GM21717 (cell line): ENCODE measurements around the gene CAPN15.

Source experiments
- ATAC-seq: cut with Tn5 transposase; IDR thresholded peaks from one replicate; pipeline ENCODE4 v1.9.1; 2021; ENCODE audit warnings: mild to moderate bottlenecking, moderate library complexity; ENCODE audit not compliant: unreplicated experiment

The CAPN15 gene

DNA sequence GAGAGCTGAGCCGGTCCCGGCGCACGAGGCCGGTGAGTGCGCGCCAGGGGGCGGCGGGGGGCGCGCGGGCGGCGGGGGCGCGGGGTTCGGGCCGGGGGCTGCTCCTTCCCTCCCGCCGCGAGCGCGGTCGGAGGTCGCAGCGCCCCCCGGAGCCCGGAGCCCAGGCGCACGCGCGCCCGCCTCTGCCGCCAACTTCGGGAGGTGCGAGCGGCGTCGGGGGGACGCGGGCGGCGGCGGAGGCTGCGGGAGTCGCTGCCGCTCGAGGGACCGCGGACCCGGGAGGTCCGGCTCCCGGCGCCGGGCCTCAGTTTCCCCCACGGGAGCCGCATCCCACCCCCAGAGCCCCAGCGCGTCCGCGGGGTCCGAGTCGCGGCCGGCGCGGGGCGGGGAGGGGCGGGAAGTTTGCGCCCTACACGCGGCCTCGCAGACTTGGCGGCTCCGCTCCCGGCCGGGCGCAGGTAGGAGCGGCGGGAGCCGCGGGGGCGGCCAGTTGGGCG is 32.7 kb downstream of the CAPN15 start, which contains the start of gene PRR35:
TSS of gene PRR35 (plus strand) at position 191 of the 497 bp plus-strand sequence. CDS start 2,901 bp downstream, outside the sequence.
- ATAC-seq: no peak

DNA sequence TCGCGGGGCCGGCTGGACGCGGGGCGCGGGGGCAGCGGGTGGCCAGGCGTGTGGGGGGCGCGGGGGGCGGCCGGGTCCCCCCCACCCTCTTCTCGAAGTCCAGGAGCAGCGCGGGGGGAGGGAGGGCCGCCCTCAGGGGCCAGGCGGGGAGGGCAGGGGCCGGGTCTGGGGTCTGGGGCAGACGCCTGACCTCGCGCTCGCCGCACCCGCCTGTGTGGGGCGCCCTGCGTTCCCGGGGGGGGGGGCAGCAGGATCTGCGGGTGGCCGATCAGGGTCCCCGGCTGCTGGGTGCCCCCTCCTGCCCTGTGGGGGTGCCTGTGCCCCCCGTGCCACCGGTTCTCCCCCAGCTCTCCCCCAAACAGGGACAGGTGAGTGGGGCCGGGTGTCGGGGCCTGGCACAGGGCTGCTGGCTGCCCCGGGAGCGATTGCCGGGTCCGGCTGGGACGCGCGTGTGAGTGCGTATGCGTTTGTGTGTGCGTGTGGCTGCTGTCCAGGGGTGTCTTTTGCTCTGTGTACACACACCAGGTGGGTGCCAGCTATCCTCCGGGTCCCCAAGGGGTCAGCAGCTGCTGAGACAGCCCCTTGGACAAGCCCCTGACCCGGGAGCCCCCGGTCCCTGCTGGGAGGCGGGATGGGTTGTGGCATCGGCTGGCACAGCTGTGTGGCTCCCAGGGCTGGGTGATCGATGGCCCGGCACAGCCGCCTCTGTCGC is 33.3 kb downstream of the CAPN15 start:
- ATAC-seq: no peak

DNA sequence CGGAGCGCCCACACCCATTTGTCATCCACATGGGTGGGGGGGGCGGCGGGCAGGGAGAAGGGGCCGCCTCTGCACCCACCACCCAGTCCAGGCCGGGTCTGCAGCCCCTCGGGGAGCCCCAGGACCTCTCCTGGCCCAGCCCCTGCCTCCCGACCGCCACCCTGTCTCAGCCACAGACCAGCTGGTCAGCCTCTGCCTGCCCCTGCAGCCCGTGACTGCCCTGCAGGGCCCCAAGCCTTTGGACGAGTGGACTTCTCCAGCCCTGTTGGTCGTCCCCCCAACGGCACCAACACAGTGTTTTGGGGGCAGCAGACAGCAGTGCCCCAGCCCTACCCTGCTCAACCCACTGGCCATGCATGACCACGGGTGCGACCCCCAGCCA is 33.9 kb downstream of the CAPN15 start:
- no peak for ATAC-seq

DNA sequence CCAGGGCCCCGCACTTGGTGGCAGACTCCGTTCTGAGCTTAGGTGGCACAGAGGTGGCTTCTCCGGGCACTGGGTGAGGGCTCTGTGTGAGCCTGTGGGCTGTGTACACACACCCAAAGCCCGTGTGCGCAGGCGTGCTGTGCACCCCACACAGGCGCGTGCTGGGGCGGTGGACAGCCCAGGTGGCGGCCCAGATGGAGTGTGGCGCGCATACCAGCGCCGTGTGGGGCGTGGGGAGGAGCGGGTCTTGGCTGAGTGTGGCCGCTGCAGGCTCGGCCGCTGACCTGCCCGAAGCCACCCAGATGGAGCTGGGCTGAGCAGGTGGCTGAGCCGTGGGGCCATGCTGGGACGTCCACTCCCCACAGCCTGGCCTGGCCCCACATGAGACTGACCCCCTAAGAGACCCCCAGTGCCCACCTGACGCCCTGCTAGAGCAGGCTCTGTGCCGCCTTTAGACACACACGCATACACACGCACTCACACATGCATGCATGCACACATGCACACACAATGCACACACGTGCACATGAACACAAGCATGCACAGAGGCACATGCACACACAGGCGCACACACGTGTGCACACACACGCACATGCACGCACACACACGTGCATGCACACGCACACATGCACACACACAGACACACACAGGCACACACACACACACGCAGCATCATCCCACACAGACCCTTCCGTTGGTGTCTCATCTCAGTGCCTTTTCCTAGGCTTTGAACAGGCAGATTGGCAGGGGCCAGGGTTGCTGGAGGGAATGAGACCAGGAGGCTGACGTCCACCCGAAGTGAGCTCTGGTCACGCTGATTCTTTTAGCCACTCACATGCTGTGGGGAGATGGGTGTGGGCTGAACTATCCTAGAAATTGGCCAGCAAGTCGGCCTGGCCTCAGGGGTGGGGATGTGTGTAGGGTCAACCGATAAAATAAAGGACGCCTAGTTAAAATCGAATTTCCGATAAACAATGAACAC is 34.7 kb downstream of the CAPN15 start:
- ATAC-seq: no peak

DNA sequence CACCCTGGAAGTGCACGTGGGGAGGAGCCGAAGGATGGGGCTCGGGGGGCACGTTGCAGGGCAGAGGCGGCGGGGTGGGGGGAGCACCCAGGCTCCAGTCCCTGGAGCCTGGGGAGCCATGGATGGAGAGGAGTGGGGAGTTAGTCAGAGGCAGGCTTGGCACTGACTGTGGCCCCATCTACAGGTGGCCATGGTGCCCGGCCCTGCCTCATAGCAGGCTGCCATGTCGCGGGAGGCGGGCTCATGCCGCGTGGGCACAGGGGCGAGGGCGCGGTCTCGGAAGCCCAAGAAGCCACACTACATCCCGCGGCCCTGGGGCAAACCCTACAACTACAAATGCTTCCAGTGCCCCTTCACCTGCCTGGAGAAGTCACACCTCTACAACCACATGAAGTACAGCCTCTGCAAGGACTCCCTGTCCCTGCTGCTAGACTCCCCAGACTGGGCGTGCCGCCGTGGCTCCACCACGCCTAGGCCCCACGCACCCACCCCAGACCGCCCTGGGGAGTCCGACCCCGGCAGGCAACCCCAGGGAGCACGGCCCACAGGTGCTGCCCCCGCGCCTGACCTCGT is 35.6 kb downstream of the CAPN15 start:
- ATAC-seq: no peak

DNA sequence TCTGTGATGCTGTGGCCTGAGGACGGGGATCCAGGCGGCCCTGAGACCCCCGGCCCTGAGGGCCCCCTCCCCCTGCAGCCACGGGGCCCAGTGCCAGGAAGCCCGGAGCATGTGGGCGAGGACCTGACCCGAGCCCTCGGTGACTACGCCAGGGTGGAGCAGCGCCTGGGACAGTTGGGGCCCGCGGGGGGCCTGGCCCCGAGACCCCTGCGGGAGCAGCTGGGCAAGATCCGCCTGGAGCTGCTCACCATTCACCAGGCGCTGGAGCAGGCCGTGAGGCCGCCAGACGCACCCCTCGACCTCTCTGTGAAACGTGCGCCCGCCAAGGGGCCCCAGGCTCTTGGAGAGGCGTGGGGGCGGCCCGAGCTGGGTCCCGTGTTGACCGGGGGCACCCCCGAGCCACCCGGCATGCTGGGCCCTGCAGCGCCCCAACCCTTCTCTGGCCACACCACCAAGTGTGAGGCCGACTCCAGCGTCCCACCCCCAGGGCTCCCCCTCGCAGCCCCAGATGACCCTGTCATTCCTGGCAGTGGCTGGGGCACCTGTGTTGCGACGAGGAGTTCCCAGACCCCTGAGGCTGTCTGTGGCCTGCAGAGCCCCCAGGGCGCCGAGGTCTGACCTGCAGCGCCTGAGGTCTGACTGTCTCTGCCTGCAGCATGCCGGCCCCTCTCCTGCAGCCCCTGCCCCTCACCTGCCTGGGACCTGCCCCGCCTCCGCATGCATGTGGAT is 37.3 kb downstream of the CAPN15 start:
- no peak for ATAC-seq

DNA sequence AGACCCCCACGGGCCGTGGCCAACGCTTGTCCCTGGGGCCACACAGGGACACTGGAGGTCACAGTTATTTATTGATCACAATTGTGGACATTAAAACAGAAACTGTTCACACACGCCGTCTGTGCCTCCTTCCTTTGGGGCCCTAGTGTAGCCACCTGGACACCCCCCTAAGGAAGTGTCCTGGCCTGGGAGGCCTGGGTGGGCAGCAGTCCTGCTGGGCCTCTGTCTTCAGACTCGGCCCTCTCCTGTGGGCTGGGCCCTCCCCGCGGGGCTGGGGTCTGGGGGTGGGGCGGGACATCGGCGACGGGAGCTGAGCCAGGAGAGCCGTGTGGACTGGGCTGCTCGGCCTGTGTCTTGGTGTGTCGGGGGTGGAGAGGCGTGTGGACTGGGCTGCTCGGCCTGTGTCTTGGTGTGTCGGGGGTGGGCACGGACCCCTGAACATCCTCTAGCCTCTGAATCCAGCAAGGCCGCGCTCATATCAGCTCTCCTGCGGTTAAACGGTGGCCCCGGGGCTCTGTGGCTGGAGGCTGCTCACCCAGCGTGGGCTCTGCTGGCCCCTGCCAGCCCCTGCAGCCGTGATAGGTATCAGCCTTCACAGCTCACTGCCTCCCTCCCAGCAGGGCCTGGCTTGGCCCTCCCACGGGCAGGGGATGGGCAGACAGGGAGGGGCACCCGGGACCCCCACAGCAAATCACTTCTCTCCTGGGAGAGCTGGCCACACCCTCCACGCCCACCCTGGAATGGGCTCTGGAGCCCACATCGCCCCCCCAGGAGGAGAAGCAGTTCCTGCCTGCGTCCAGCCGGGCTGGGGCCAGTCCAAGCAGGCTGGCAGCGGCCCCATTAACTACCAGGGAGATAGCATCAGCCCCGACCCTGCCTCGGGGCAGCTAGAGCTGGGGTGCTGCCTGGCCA is 38.2 kb downstream of the CAPN15 start:
- ATAC-seq: no peak

DNA sequence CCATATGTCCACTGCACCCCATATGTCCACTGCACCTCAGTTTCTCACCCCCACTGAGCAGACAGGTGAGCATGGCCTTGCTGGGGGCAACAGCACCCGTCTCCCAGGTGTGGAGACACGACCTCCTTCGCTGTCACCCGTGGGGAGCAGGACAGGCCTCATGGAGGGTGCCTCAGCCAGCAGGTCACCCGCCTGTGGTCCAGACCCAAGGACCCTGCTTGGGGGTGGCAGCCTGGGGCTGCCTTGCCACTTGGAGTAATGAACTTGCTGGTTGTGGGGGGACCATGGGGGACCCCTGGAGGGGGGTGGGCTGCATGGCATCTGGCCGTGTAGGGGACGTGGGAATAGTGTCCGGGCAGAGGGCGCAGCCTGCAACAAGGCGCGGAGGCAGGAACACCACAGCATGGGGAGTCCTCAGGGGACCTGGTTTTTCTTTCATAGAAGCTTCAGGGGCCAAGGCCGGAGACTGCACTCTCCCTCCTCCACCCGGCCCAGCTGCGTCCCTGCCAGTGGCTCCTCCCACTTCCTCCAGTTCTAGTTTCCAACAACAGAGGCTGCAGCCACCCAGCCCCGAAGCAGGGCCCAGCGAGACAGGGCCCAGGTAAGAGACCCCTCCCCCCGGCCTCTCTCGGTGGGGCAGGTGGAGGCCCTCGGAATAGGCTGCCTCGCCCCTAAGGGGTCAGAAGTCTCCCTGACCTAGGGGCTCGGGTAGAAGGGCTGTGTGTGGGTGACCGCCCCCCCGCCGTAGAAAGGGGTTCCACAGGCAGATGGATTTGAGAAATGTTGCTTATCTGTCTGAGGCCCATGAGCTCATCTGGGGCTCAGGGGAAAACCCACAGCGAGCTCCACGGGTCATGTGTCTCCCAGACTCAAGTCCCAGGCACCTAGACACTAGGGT is 39.2 kb downstream of the CAPN15 start, which contains the start of gene NHLRC4:
TSS of gene NHLRC4 (plus strand) at position 531 of the 898 bp plus-strand sequence. CDS start 1,043 bp downstream, outside the sequence.
- no peak for ATAC-seq

DNA sequence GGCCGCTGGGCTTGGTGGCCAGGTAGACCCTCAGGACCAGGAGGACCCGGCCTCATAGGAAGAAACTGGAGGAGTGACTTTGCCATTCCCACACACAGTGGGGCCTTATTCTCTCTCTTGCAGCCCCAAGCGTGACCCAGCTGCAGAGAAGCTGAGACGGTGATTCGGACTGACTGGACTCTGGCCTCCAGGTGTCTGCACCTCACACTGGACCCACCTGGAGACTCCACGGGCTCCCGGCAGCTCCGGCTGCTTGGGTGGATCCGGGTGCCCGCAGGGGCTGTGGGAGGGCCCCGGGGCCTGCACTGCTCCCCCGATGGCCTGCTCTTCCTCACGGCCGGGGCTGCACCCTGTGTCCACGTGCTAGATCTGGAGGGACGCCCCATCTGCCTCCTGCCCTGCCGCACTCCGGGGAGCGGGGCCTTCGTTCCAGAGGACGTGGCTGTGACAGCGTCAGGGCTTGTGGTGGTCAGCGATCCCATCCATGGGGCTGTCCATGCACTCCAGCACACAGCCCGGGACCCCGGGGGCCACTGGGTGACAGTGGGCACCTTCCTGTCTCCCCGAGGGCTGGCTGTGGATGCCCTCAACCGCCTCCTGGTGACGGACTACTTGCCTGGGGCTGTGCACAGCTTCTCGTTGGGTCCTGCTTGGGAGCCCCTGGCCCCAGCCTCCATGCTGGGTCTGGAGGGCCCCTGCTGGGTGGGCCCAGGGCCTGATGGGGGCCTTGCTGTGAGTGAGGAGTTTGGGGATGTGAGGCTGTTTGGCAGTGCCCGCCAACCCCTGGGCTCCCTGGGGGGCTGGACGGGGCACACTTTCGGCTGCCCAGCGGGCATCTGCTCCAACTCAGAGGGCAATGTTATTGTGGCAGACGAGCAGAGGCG is 40.1 kb downstream of the CAPN15 start:
- no peak for ATAC-seq

DNA sequence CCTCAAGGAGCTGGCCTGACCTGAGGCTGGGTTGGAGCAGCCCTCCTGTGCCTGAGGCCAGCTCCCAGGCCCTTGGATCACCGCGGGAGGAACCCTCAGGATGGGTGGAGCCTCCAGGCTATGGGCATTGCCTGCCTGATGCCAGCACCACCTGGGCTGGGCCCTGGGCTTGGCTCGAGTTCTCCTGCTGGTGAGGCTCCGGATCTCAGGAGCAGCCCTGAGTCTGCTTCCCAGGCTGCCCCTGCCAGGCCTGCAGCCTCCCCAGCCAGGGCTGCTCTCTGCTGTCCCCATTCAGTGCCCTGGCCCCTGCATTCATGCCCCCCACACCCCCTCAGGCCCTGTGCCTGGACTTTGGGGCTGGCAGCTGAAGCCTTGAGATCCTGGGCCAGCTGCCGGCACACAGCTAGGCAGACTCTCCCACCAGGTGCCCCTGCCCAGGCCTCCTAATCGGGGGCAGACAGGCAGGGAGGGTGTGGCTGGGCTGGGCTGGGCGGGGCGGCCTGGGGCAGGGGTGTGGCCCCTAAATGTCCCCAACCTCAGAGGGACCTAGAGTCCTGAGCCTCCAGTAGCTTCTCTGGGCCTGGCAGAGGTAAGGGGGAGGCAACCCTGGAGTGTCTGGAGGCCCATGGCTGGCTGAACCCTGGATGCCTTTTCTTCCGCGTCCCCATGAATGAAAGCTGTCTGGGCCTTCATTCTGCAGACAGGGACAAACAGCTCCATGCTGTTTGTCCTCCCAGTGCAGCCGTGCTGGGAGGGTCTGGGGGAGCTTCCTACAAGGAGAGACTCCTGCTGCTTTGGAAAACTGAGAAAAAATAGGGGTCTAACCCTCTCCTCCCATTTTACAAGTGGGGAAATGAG is 41.1 kb downstream of the CAPN15 start:
- ATAC-seq: no peak

DNA sequence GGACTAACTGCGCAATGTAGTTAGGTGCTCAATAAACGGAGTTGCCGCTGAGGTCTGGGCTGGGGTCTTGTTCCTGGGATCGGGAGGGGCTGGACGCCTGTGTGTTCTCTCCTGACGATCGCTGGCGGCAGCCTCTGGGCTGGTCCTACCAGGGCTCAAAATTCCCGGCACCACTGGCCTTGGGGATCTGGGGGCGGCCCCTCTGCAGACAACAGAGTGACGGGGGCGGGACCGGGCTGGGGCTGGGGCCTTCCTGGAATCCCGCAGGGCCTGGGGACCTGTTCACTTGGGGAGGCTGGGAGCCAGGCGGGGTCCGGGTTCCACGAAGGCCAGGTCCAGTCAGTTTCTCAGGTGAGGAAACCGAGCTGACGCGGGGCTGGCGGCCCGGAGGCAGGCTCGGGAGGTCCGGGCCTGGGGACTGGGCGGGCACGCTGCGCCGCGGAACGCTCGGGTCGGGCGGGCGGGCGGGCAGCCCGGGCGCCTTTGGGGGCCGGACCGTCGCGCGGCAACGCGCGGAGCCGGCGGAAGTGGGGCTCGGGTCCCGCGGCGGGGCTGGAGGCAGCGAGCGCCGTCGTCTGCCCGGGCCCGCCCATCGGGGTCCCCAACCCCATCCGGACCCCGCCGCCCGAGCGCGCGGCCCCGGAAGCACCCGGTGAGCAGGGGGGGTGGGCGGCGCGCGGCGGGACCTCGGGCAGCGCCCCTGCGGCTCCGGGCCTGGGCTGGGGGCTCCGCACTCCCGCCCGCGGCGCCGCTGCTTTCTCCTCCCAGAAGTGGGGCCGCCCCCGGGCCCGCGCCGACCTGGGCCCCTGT is 42.1 kb downstream of the CAPN15 start, which contains the start of gene PIGQ:
TSS of gene PIGQ (plus strand) at position 524 of the 810 bp plus-strand sequence. CDS start 4,107 bp downstream, outside the sequence.
- ATAC-seq: no peak

DNA sequence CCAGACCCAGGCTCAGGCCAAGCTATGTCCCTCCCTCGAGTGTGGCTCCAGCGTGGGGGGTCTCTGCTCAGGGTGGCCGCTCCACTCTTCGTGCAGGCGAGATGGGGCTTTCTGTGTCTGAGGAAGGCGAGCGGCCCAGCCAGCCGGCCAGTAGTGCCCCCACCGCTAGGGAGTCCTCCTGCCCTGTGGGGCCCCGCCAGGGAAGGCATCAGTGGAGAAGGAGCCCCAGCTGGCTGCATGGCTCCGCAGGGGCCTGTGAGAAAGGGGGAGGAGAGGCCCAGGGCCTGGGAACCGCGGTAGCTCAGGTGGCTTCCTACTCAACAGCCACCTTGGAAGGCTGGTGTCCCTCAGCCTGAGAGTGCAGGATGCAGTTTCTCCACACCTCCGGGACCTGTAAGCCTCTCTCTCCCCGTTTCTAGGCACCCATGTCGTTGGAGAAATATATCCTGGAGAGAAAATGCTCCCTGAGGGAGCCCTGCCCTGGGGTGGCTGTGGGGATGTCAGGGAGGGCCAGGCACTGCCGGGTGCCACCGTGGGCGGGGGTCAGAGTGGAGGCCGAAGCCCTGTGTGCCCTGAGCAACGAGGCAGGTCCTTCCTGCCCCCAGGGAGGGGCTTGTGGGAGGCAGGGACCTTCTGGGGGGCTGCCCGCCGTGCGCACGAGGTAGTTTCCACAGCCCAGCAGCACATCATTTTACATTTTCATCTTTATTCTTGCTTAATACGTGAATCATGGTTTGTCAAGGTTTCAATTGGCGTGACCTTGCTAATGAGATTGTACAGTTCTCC is 45.5 kb downstream of the CAPN15 start:
- no peak for ATAC-seq

DNA sequence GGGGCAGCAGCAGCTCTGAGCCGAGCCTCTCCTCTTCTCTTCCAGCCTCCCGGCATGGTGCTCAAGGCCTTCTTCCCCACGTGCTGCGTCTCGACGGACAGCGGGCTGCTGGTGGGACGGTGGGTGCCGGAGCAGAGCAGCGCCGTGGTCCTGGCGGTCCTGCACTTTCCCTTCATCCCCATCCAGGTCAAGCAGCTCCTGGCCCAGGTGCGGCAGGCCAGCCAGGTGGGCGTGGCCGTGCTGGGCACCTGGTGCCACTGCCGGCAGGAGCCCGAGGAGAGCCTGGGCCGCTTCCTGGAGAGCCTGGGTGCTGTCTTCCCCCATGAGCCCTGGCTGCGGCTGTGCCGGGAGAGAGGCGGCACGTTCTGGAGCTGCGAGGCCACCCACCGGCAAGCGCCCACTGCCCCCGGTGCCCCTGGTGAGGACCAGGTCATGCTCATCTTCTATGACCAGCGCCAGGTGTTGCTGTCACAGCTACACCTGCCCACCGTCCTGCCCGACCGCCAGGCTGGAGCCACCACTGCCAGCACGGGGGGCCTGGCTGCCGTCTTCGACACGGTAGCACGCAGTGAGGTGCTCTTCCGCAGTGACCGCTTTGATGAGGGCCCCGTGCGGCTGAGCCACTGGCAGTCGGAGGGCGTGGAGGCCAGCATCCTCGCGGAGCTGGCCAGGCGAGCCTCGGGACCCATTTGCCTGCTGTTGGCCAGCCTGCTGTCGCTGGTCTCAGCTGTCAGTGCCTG is 46.7 kb downstream of the CAPN15 start:
- no peak for ATAC-seq
